Heart right ventricle (tissue), 16 donors: ENCODE results near the gene SARM1. TPM values are rescaled to one million over a fixed set of nuclear protein-coding genes. Genes with fewer than 3 reads are reported as not detected.

Source experiments
- ATAC-seq, 8 donors: fragments of 200-7000 bp; cut with Tn5 transposase; one replicate each; pipeline ENCODE4 v1.9.1; 2020; ENCODE audit warnings: mild to moderate bottlenecking in 8 of 8, moderate library complexity in 8 of 8, moderate number of reproducible peaks in 1 of 8
- DNase-seq, 2 donors: peaks; one replicate each; pipeline ENCODE4 v3.0.0-alpha.2; 2020
- H3K27ac ChIP-seq, 10 donors: fragments of 200-600 bp; sonication (generic) in 2 of 10; one replicate each; pipeline versions ENCODE4 v1.5.0 to v1.8.0; 2020 to 2022; ENCODE audit warnings: mild to moderate bottlenecking in 3 of 10
- H3K27me3 ChIP-seq, 7 donors: fragments of 200-600 bp; one replicate each; pipeline ENCODE4 v1.8.0; 2021 to 2022; ENCODE audit warnings: mild to moderate bottlenecking in 2 of 7
- H3K36me3 ChIP-seq, 9 donors: fragments of 200-600 bp; sonication (generic) in 1 of 9; one replicate each; pipeline versions ENCODE4 v1.5.0 to v1.8.0; 2020 to 2022; ENCODE audit warnings: mild to moderate bottlenecking in 2 of 9
- H3K4me1 ChIP-seq, 9 donors: fragments of 200-600 bp; sonication (generic) in 1 of 9; one replicate each; pipeline versions ENCODE4 v1.5.0 to v1.8.0; 2020 to 2022; ENCODE audit warnings: mild to moderate bottlenecking in 4 of 9
- H3K4me3 ChIP-seq, 10 donors: fragments of 200-600 bp; sonication (generic) in 2 of 10; one replicate each; pipeline versions ENCODE4 v1.5.0 to v1.8.0; 2020 to 2022; ENCODE audit warnings: mild to moderate bottlenecking in 7 of 10, moderate library complexity in 2 of 10
- H3K9me3 ChIP-seq, 11 donors: fragments of 200-600 bp in 10 of 11; sonication (generic) in 2 of 11; one replicate each; pipeline versions ENCODE4 v1.5.0 to v1.8.0; 2013 to 2022; ENCODE audit warnings: mild to moderate bottlenecking in 2 of 11, control low read depth in 1 of 11, moderate library complexity in 1 of 11
- CTCF ChIP-seq, 9 donors: fragments of 200-600 bp; sonication (generic) in 2 of 9; IDR thresholded peaks; one replicate each; pipeline versions ENCODE4 v1.5.0 to v1.8.0; 2021 to 2022; ENCODE audit warnings: antibody characterized with exemption in 9 of 9, mild to moderate bottlenecking in 5 of 9, moderate library complexity in 1 of 9
- WGBS, 2 donors: extraction: QIAGEN DNeasy Blood & Tissue Kit; methylation state at CpG; one replicate each; pipeline ENCODE4 v1.1.7; 2013; ENCODE audit warnings: inconsistent platforms in 1 of 2; 5-methylcytosine and 5-hydroxymethylcytosine counted together
- intact Hi-C, 10 donors: fragments of 100-400 bp; cut with DNase I; formaldehyde crosslinking; loops; one replicate each; pipeline versions ENCODE4 v1.11.1 to v1.14.2; 2022
- polyA plus RNA-seq, 2 donors: library from polyadenylated mRNA; stranded (reverse); fragments of 200-250 nt; gene quantifications; one replicate each; pipeline ENCODE4 v1.2.3, GENCODE V29; 2013
- total RNA-seq, 10 donors: library from RNA; stranded (reverse); fragmentation: NEBNext Ultra II Directional in 3 of 10; extraction: Animal tissue kit (Norgen Biotek cat#: 25700) in 3 of 10; gene quantifications; one replicate each; pipeline versions ENCODE4 v1.2.1 to v1.2.4, GENCODE V29; 2021 to 2023
- donor health status: Arrhythmogenic right ventricular cardiomyopathy.
- donor health status: ischemic (EF 13 %, LVEDD 7.1; RV severe dilation, severe dysfunction).
- donor health status: healthy with polysubstance abuse.
- donor health status: DM: no; HTN: yes; CAD: no.
- donor health status: DM: no; HTN: no; CAD: no.
- donor health status: ischemic (EF 25% LVEDD 6.9; RV normal size, moderate dysfunction).
- donor health status: ischemic (EF 25% LVEDD 5.7; RV mildly dilated, moderate dysfunction).
- donor health status: healthy.
- donor health status: DM: yes; HTN: yes; CAD: no.
- donor health status: Ischemic cardiomyopathy.
- donor health status: ischemic (EF 35%, LVEDD 5.7; RV mildly dilated, moderate dysfunction).
- donor health status: nonischemic (EF 11% LVEDD 7.7; RV severe dilation, severe dysfunction).
- donor health status: DM: yes; HTN: yes; CAD: no.
- donor health status: PGD.
- donor health status: ischemic (EF 29% LVEDD 5.4; RV normal size, mild dysfunction).
- donor health status: nonischemic (EF 23%, LVEDD 6.1; RV moderate dilation, normal function).

SARM1 gene
- total and polyA plus RNA-seq, 12 donors, result 4.4 to 10.5 (median 8.0) TPM

GRCh38 chr17:28368306-28368831, 3.1 kb upstream of the SARM1 start:
- TF ChIP-seq CTCF (IDR thresholded peaks at IDR 0.05), result no peak
- peaks cover 0 to 23% (median 6%) of the 10 kb centered on the region in 9 donors for H3K36me3 ChIP-seq

GRCh38 chr17:28368915-28369683, 2.4 kb upstream of the SARM1 start:
- no peak for DNase-seq
- intact Hi-C loops, result no loop called here
- peak overlapping the region in 1 of 10 donors; percentile 14 for H3K4me3 ChIP-seq
- peak overlapping the region in 6 of 10 donors; percentile 26 to 85 (median 79) for H3K27ac ChIP-seq
- ATAC-seq, result no peak
- peaks cover 0 to 15% (median 3%) of the 10 kb centered on the region in 9 donors for H3K36me3 ChIP-seq
- peaks cover 0 to 22% (median 0%) of the 10 kb centered on the region in 7 donors for H3K27me3 ChIP-seq
- WGBS, 2 donors, result 90 to 91% methylated on average over 23 of the region's 23 CpGs
- H3K9me3 ChIP-seq, result no peaks in the 10 kb centered on the region
- peaks cover 4 to 40% (median 29%) of the 10 kb centered on the region in 9 donors for H3K4me1 ChIP-seq
- no peak for TF ChIP-seq CTCF (IDR thresholded peaks at IDR 0.05)

More at GRCh38 chr17:28368306-28368831, 3.1 kb upstream of the SARM1 start:
- no peak for ATAC-seq
- 85 to 88% methylated on average over 5 of the region's 5 CpGs for WGBS, 2 donors
- no peaks in the 10 kb centered on the region for H3K9me3 ChIP-seq
- H3K4me1 ChIP-seq, result peaks cover 4 to 37% (median 28%) of the 10 kb centered on the region in 9 donors
- H3K4me3 ChIP-seq, result no peak overlapping the region
- no peak overlapping the region for H3K27ac ChIP-seq
- DNase-seq, result no peak
- H3K27me3 ChIP-seq, result peaks cover 0 to 18% (median 0%) of the 10 kb centered on the region in 7 donors
- intact Hi-C loops, result no loop called here

DNA sequence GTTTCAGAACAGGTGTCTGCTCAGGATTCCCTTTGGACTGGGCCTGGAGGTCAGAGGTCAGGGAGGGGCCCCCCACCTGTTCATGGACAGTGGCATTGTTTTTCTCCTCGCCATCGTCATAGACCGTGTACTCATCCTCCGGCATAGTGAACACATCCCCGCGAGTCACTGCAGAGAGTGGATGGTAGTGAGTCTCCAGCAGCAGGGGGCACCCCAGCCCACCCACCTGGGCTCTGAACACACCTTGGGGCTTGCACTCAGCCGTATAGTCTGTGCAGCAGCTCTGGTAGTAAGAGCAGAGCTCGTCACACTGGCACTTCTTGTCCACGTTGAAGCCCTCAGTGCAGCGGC, 1.8 kb upstream of the SARM1 start:
- Histone ChIP-seq H3K27me3 (peaks cover 0 to 22% (median 0%) of the 10 kb centered on the region in 7 donors), H3K4me1 (peaks cover 4 to 40% (median 29%) of the 10 kb centered on the region in 9 donors), H3K36me3 (peaks cover 0 to 10% (median 0%) of the 10 kb centered on the region in 9 donors), H3K4me3 (peak overlapping the region in 6 of 10 donors; percentile 3 to 29 (median 18)), H3K9me3 (no peaks in the 10 kb centered on the region), H3K27ac (peak overlapping the region in 9 of 10 donors; percentile 61 to 85 (median 79))
- DNase-seq (no peak), ATAC-seq (peak in 1 of 8 donors; percentile 4)
- WGBS, 2 donors, result 65 to 74% methylated on average over 10 of the region's 10 CpGs
- intact Hi-C loops, result no loop called here
- TF ChIP-seq CTCF (IDR thresholded peaks at IDR 0.05), result no peak

DNA sequence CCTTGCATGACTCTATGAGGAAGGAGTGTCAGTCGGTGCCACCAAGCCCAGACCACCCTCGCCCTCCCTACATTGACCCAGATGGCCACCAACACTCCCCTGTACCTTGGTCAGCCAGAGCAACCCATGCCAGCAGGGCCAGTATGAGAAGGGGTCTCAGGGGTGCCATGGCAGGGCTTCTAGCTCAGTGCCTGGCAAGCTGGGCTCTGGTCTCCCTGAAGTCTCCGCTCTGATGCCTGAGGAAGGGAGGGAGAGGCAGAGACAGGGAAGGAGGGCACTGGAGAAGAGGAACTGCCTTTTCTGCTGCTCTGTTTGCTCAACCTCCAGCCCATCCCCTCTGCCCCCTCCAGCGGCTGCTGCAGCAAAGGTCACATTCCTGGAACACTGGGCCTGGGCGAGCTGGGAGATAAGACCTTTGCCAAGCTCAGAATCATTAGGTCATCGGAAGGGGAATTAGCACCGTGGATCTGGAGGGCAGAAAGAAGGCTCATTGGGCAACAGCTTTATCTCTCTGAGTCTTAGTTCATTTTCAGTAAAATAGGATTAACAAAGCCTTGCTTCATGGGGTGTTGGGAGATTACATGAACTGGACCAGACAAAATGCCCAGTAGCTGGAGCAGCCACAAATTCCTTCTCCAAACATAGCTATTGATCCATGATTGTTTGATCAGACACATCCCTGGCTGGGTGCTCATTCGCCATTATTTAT, 1.3 kb upstream of the SARM1 start, which contains the start of gene VTN:
TSS of gene VTN (minus strand) at position 273 of the 709 bp plus-strand sequence. CDS start at position 169, 104 bp downstream.
- peak; percentile 14 to 74 (median 53) for ATAC-seq

More for the DNA sequence above, 1.3 kb upstream of the SARM1 start, which contains the start of gene VTN:
- Histone ChIP-seq H3K4me1 (peaks cover 4 to 40% (median 29%) of the 10 kb centered on the region in 9 donors), H3K36me3 (peaks cover 0 to 6% (median 0%) of the 10 kb centered on the region in 9 donors), H3K4me3 (peak within 1 kb of the TSS in 9 of 10 donors; percentile 48 to 78 (median 66)), H3K27me3 (peaks cover 0 to 22% (median 0%) of the 10 kb centered on the region in 7 donors), H3K9me3 (no peaks in the 10 kb centered on the region), H3K27ac (peak within 1 kb of the TSS; percentile 4 to 85 (median 79))
- TF ChIP-seq CTCF (IDR thresholded peaks at IDR 0.05), result peak in 1 of 9 donors; percentile 9
- intact Hi-C loops, result no loop called here
- 22 to 29% methylated on average over 8 of the region's 8 CpGs for WGBS, 2 donors
- peak in 1 of 2 donors; percentile 63 for DNase-seq
